Hepatic stellate cell (primary cell): ENCODE results near the gene NSA2.

Experiments used
- DNase-seq: peaks from one replicate; pipeline ENCODE4 v3.0.0; 2011; ENCODE audit warnings: low spot score

NSA2 gene

GRCh38 chr5:74816875-74817274, 49.8 kb downstream of the NSA2 start:
- DNase-seq: no peak

GRCh38 chr5:74822288-74822687, 55.2 kb downstream of the NSA2 start:
- no peak for DNase-seq

DNA sequence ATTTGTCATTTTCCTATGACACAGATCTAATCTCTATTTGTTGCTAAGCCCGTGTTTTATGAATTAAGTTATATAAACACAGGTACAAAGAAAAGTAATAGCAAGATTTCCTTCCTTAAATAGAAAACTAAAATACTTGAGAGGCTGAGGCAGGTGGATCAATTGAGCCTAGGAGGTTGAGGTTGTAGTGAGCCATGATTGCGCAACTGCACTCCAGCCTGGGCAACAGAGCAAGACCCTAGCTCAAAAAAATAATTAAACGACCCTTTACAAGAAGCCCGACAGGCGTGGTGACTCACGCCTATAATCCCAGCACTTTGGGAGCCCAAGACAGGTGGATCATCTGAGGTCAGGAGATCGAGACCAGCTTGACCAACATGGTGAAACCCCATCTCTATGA, 62.4 kb downstream of the NSA2 start:
- DNase-seq: no peak
